SK-N-SH (cell line): ENCODE data around the gene CEP120.

Source experiments
- EZH2phosphoT487 ChIP-seq: fragments of 200-600 bp; sonication (generic); IDR thresholded peaks from 2 replicates; pipeline ENCODE4 v1.6.1; 2017; ENCODE audit warnings: low read depth, mixed run types, mild to moderate bottlenecking, antibody characterized with exemption, moderate library complexity, borderline replicate concordance
- NFIC ChIP-seq: IDR thresholded peaks from 2 replicates; pipeline ENCODE4 v1.4.0; 2012; ENCODE audit warnings: borderline replicate concordance
- POLR2AphosphoS5 ChIP-seq: IDR thresholded peaks from 2 replicates; pipeline ENCODE4 v1.6.1; 2012; ENCODE audit warnings: low read depth, low read length
- RAD21 ChIP-seq: IDR thresholded peaks from 2 replicates; pipeline ENCODE4 v1.6.1; 2012; ENCODE audit warnings: mild to moderate bottlenecking, low read length
- TF ChIP-seq, protein P1 (sequence below): fragments of 200-600 bp; sonication (generic); IDR thresholded peaks from 2 replicates; pipeline ENCODE4 v1.6.1; 2017; ENCODE audit warnings: antibody characterized with exemption, mild to moderate bottlenecking, moderate library complexity
- TF ChIP-seq, protein P2 (sequence below): IDR thresholded peaks from 2 replicates; pipeline ENCODE4 v1.6.1; 2012; ENCODE audit warnings: mild to moderate bottlenecking, low read depth, low read length, moderate library complexity

DNA sequence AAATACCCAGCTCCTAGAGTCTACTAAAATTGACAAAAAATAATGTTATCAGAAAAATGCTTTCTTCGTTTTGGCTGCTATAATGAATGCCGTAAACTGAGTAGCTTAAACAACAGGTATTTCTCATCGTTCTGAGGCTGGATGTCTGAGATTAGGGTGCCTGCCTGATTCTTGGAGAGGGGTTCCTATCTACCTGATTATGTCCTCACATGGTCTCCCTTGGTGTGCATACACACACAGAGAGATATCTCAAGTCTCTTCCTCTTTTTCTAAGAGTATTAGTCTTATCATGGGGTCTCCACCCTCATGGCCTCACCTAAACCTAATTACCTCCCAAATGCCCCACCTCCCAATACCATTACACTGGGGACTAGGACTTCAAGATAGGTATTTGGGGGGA lies 48.2 kb upstream of the CEP120 start:
- TF ChIP-seq, protein P1, sequence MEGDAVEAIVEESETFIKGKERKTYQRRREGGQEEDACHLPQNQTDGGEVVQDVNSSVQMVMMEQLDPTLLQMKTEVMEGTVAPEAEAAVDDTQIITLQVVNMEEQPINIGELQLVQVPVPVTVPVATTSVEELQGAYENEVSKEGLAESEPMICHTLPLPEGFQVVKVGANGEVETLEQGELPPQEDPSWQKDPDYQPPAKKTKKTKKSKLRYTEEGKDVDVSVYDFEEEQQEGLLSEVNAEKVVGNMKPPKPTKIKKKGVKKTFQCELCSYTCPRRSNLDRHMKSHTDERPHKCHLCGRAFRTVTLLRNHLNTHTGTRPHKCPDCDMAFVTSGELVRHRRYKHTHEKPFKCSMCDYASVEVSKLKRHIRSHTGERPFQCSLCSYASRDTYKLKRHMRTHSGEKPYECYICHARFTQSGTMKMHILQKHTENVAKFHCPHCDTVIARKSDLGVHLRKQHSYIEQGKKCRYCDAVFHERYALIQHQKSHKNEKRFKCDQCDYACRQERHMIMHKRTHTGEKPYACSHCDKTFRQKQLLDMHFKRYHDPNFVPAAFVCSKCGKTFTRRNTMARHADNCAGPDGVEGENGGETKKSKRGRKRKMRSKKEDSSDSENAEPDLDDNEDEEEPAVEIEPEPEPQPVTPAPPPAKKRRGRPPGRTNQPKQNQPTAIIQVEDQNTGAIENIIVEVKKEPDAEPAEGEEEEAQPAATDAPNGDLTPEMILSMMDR: no peak
- TF ChIP-seq POLR2AphosphoS5 (no peak), RAD21 (no peak), EZH2phosphoT487 (no peak), NFIC (no peak)
- TF ChIP-seq, protein P2, sequence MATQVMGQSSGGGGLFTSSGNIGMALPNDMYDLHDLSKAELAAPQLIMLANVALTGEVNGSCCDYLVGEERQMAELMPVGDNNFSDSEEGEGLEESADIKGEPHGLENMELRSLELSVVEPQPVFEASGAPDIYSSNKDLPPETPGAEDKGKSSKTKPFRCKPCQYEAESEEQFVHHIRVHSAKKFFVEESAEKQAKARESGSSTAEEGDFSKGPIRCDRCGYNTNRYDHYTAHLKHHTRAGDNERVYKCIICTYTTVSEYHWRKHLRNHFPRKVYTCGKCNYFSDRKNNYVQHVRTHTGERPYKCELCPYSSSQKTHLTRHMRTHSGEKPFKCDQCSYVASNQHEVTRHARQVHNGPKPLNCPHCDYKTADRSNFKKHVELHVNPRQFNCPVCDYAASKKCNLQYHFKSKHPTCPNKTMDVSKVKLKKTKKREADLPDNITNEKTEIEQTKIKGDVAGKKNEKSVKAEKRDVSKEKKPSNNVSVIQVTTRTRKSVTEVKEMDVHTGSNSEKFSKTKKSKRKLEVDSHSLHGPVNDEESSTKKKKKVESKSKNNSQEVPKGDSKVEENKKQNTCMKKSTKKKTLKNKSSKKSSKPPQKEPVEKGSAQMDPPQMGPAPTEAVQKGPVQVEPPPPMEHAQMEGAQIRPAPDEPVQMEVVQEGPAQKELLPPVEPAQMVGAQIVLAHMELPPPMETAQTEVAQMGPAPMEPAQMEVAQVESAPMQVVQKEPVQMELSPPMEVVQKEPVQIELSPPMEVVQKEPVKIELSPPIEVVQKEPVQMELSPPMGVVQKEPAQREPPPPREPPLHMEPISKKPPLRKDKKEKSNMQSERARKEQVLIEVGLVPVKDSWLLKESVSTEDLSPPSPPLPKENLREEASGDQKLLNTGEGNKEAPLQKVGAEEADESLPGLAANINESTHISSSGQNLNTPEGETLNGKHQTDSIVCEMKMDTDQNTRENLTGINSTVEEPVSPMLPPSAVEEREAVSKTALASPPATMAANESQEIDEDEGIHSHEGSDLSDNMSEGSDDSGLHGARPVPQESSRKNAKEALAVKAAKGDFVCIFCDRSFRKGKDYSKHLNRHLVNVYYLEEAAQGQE: no peak
